Activated T-helper 1 cell treated with anti-CD3 and anti-CD28 coated beads, Interleukin-12 subunit alpha, Interleukin-12 subunit beta, Interleukin-2, Interleukin-4 antibody, amounts not matched to agents 30 ng/mL and 10 ng/mL and 1 ng/mL, durations not matched to agents 14 hours and 24 hours and 36 hours (primary cell): ENCODE measurements around the gene CT55. TPM values are rescaled to one million over a fixed set of nuclear protein-coding genes. Genes with fewer than 3 reads are reported as not detected.
"Not testable (repeated sequence)": the region's sequence is repeated elsewhere in the genome, so short reads cannot be mapped to it uniquely, and the experiment has no call there.

Experiments
- DNase-seq: peaks from one replicate; pipeline ENCODE4 v3.0.0; 2021; ENCODE audit warnings: low spot score
- H3K27ac Mint-ChIP-seq: one replicate; pipeline ENCODE4 v1.8.0; 2021; ENCODE audit warnings: mild to moderate bottlenecking, mixed read lengths
- H3K27me3 Mint-ChIP-seq: one replicate; pipeline ENCODE4 v1.8.0; 2022; ENCODE audit warnings: mild to moderate bottlenecking, moderate library complexity, mixed read lengths; ENCODE audit not compliant: insufficient read depth
- H3K36me3 Mint-ChIP-seq: one replicate; pipeline ENCODE4 v1.8.0; 2021; ENCODE audit warnings: low read depth, mixed read lengths
- H3K4me1 Mint-ChIP-seq: one replicate; pipeline ENCODE4 v1.8.0; 2021; ENCODE audit warnings: low read depth, mixed read lengths
- H3K4me3 Mint-ChIP-seq: one replicate; pipeline ENCODE4 v1.8.0; 2021; ENCODE audit warnings: mild to moderate bottlenecking, moderate library complexity, mixed read lengths
- H3K9me3 Mint-ChIP-seq: one replicate; pipeline ENCODE4 v1.8.0; 2021; ENCODE audit warnings: mixed read lengths
- intact Hi-C: fragments of 100-400 bp; cut with micrococcal nuclease; formaldehyde crosslinking; loops from one replicate; pipeline ENCODE4 v1.15.1; 2024
- total RNA-seq: library from RNA; stranded (reverse); gene quantifications from 2 replicates; pipeline ENCODE4 v1.2.3, GENCODE V29; 2022

Gene CT55, protein sequence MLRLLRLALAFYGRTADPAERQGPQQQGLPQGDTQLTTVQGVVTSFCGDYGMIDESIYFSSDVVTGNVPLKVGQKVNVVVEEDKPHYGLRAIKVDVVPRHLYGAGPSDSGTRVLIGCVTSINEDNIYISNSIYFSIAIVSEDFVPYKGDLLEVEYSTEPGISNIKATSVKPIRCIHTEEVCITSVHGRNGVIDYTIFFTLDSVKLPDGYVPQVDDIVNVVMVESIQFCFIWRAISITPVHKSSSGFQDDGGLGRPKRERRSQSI
- total RNA-seq = not detected in 2 replicates

DNA sequence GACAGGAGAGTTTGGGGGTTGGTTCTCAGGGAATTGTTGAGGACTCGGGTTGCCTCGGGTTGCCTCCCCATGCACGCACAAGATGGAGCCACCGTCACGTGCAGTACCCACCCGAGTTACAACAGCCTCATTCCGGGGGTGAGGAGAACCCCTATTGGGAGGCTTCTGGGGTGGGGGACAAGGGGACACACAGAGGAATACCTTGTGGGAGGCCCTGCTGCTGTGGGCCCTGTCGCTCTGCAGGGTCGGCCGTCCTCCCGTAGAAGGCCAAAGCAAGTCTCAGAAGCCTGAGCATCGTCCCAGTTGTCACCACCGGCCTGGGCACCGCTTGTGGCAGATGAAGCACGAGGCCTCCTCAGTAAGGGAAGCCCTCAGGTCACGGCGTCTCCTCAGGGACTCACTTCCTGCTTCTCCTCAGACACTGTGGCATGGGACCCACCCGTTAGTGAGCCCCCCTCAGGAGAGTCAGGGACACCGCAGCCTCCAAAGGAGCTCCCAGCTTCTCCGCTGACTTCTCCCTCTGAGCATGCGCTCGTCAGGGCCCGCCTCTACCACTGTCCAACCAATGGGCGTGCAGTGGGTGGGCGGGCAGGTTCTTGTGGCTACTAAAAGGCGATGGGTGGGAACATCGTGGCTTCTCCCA, at the start of gene CT55:
Gene CT55 (minus strand): TSS at position 522 of the 643 bp plus-strand sequence. CDS start 227 bp downstream, at position 295.
- no peaks in the 10 kb centered on the region for H3K9me3 Mint-ChIP-seq
- H3K36me3 Mint-ChIP-seq = no peaks in the 10 kb centered on the region
- no peak within 1 kb of the TSS for H3K27ac Mint-ChIP-seq
- H3K4me1 Mint-ChIP-seq = peaks cover 5% of the 10 kb centered on the region
- H3K4me3 Mint-ChIP-seq = no peak within 1 kb of the TSS
- intact Hi-C loops = no loop called here
- peaks cover 2% of the 10 kb centered on the region for H3K27me3 Mint-ChIP-seq
- DNase-seq = no peak

DNA sequence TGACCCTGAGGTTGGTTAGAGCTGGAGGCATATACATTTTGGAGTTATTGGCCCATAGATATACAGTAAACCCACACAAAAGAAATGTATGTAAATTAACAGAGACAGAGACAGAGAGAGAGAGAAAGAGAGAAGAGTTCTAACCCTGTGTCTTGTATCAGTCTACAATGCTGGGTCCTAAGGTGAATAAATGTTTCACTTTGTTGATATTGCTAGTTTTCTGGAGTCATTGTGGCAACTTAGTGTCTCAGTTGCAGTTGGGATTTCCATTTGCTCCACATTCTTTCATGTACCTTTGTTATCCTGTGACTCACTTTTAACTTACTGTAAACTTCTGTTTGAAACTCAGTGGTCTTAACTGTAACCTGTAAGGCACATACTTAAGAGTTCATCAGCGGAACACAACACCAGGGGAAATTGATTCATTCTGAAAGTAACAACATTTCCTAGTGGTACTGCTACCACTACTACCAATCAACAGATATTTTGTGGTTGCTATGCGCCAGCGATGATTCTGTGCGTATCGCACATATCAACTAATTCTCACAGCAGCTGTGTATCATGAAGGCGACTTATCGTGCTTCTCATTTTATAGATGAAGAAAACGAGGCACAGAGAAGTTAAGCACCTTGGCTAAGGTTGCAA, 42.1 kb upstream of the CT55 start:
- Mint-ChIP-seq H3K9me3 (peaks cover 7% of the 10 kb centered on the region), H3K27ac (peak overlapping the region; percentile 82), H3K27me3 (no peaks in the 10 kb centered on the region), H3K4me1 (peaks cover 34% of the 10 kb centered on the region), H3K4me3 (peak overlapping the region; percentile 35), H3K36me3 (peaks cover 5% of the 10 kb centered on the region)
- DNase-seq = peak; percentile 55
- intact Hi-C loops = no loop called here

DNA sequence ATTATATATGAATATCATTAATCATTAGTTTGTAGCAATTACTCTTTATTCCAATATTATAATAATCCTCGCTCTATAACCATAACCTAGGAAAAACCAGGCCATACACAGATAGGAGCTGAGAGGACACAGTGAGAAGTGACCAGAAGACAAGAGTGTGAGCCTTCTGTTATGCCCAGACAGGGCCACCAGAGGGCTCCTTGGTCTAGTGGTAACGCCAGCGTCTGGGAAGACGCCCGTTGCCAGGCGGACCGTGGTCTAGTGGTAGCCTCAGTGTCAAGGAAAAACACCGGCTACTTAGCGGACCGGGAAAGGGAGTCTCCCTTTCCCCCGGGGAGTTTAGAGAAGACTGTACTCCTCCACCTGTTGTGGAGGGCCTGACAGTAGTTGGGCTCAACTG, 35.2 kb upstream of the CT55 start:
- H3K4me1 Mint-ChIP-seq = peaks cover 26% of the 10 kb centered on the region
- not testable (repeated sequence) for H3K27ac Mint-ChIP-seq

DNA sequence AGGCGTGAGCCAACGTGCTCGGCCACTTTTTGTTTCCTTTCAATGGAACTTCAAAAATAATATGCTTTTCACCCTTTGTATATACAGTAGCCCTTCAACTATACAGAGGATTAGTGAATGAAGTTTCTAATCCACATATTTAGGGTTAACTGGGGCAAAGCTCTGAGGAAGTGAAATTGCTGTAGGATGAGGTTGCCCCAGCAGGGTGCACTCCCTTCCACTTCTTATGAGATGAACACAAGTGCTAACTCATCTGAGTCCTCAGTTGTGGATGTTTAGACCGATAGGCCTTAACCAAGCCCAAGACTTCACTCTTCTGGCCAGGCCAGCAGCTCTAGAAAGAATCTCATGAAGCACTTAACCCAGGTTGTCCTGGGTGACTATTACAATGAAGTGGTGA, 29.1 kb upstream of the CT55 start:
- Mint-ChIP-seq H3K36me3 (no peaks in the 10 kb centered on the region), H3K27ac (no peak overlapping the region), H3K27me3 (peaks cover 24% of the 10 kb centered on the region), H3K9me3 (no peaks in the 10 kb centered on the region), H3K4me3 (no peak overlapping the region), H3K4me1 (no peaks in the 10 kb centered on the region)
- intact Hi-C loops = no loop called here
- no peak for DNase-seq

More for the DNA sequence above, 35.2 kb upstream of the CT55 start:
- H3K9me3 Mint-ChIP-seq, H3K4me3 Mint-ChIP-seq, intact Hi-C loops, H3K36me3 Mint-ChIP-seq: not testable (repeated sequence)
- peaks cover 20% of the 10 kb centered on the region for H3K27me3 Mint-ChIP-seq
- peak; percentile 5 for DNase-seq

- DNase-seq = no peak
- H3K9me3 Mint-ChIP-seq = no peaks in the 10 kb centered on the region
- no peaks in the 10 kb centered on the region for H3K36me3 Mint-ChIP-seq
- no peak overlapping the region for H3K27ac Mint-ChIP-seq
- intact Hi-C loops = no loop called here
- peaks cover 12% of the 10 kb centered on the region for H3K27me3 Mint-ChIP-seq
- no peaks in the 10 kb centered on the region for H3K4me1 Mint-ChIP-seq
- H3K4me3 Mint-ChIP-seq = no peak overlapping the region
Observed at GRCh38 chrX:135194684-135195083, 23.5 kb upstream of the CT55 start.

GRCh38 chrX:135193740-135194139, 22.5 kb upstream of the CT55 start:
- Mint-ChIP-seq H3K27me3 (peaks cover 11% of the 10 kb centered on the region), H3K4me3 (no peak overlapping the region), H3K27ac (no peak overlapping the region), H3K36me3 (no peaks in the 10 kb centered on the region), H3K9me3 (no peaks in the 10 kb centered on the region), H3K4me1 (no peaks in the 10 kb centered on the region)
- intact Hi-C loops = no loop called here
- DNase-seq = no peak

GRCh38 chrX:135191838-135192237, 20.6 kb upstream of the CT55 start:
- Mint-ChIP-seq H3K4me1 (no peaks in the 10 kb centered on the region), H3K4me3 (no peak overlapping the region), H3K27ac (no peak overlapping the region), H3K27me3 (peaks cover 19% of the 10 kb centered on the region), H3K9me3 (no peaks in the 10 kb centered on the region), H3K36me3 (no peaks in the 10 kb centered on the region)
- intact Hi-C loops = no loop called here
- DNase-seq = no peak

DNA sequence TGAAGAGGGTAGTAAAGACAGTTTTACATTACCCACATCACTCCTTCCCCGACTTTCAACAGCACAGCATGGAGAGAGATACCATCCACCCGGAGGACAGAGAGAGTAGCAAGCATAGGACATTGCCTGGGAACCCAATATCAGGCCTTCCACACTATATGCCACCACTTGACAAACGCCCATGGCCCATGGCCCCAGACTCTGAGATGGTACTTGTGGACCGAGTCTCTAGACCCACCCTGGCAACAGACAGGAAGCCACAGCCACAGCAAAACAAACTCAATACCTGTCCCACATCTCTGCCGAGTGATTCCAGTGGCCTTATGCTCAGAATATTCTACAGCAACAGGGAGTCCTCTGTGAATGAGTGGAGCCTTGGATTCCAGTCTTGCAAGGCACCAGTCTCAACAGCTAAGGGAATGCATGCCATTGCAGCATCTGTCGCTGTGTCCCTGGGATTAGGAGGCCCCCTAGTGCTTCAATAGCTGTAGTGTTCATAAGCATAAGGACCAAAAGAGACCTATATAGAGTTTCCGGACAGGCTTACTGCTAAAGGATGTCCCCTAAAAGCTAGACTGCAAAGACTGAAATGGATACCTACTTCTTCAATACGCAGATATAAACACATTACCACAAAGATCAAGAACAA, 14.7 kb upstream of the CT55 start:
- peak; percentile 22 for DNase-seq
- Mint-ChIP-seq H3K36me3 (no peaks in the 10 kb centered on the region), H3K4me3 (no peak overlapping the region), H3K27me3 (peaks cover 19% of the 10 kb centered on the region), H3K27ac (no peak overlapping the region), H3K9me3 (no peaks in the 10 kb centered on the region), H3K4me1 (no peaks in the 10 kb centered on the region)
- intact Hi-C loops = loop anchor here (1.0 kb wide), 2 partner anchors 291 to 410 kb away; no protein-coding TSS in a partner anchor

DNA sequence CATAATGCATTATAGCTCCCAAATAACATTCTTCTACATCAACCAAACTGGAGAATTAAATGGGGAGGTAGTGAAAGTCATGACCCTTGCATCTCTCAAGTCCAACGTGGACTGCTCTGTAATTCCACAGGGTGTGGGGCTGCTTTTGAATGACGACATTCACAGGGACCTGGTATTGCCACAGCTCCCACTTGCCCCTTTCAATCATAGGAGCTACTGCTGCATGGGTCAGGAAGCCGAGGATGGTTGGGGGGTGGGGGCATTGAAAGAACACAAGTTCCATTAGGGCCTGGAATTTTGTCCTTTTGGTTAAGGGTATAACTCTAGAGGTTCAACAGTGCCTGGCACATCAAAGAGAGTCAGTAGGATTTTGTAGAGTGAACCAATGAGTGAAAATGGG, 7.4 kb upstream of the CT55 start:
- Mint-ChIP-seq H3K4me1 (no peaks in the 10 kb centered on the region), H3K9me3 (no peaks in the 10 kb centered on the region), H3K36me3 (no peaks in the 10 kb centered on the region), H3K4me3 (no peak overlapping the region), H3K27me3 (peaks cover 2% of the 10 kb centered on the region), H3K27ac (no peak overlapping the region)
- intact Hi-C loops = no loop called here
- no peak for DNase-seq

GRCh38 chrX:135170468-135170867, 730 bp downstream of the CT55 start:
- Mint-ChIP-seq H3K36me3 (no peaks in the 10 kb centered on the region), H3K27me3 (peaks cover 2% of the 10 kb centered on the region), H3K9me3 (no peaks in the 10 kb centered on the region), H3K4me3 (no peak overlapping the region), H3K27ac (no peak overlapping the region), H3K4me1 (peaks cover 5% of the 10 kb centered on the region)
- intact Hi-C loops = no loop called here
- DNase-seq = no peak

DNA sequence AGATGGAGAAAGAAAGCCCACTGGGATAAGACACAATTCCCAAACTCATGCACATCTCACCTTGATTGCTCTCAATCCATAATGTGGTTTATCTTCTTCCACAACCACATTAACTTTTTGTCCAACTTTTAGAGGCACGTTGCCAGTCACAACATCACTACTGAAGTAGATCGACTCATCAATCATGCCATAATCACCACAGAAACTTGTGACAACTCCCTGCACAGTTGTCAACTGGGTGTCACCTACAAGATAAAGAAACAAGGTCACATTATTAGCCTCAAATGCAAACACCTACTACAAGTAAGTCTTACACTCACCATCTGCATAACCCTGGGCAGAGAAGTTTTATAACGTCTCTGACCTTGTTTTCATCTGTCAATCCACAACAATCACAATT, 1.7 kb downstream of the CT55 start:
- H3K4me3 Mint-ChIP-seq, DNase-seq, H3K27ac Mint-ChIP-seq, H3K27me3 Mint-ChIP-seq, intact Hi-C loops, H3K9me3 Mint-ChIP-seq, H3K4me1 Mint-ChIP-seq, H3K36me3 Mint-ChIP-seq: not testable (repeated sequence)

DNA sequence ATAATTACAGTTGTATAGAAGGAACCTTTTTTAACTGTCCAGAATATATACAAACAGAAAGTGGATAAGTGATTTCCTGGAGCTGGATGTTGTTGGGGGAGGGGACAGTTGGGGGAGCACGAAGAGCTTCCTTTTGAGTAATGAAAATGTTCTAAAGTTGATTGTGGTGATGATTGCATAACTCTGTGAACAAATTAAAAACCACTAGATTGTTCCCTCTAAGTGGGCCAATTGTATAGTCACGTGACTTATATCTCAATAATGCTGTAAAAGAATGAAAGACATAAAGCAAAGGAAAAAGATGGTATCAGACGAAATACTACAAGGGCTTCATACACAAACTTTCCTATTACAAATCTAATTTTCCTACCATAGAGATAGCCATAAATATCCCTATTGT, 2.7 kb downstream of the CT55 start:
- no peak overlapping the region for H3K4me3 Mint-ChIP-seq
- H3K27ac Mint-ChIP-seq = no peak overlapping the region
- no peaks in the 10 kb centered on the region for H3K36me3 Mint-ChIP-seq
- peaks cover 5% of the 10 kb centered on the region for H3K4me1 Mint-ChIP-seq
- H3K27me3 Mint-ChIP-seq = peaks cover 2% of the 10 kb centered on the region
- intact Hi-C loops = no loop called here
- H3K9me3 Mint-ChIP-seq = no peaks in the 10 kb centered on the region
- DNase-seq = no peak

DNA sequence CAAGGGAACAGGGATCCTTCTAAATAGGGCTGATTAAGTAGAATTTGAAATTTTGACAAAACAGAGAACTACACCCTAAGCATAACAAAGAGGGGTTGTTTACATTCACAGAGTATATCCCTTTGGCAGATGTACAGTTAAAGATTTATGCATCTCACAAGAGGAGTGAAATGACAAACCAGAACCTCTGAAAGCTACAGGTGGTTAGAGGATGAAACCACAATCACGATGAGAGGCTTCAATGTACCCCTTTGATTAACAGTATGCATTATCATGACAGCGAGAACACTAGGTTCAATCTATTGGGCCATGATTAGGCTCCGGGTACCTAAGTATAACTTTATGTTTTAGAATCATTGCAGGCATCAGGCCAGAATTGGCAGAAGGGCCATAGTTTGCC, 16.5 kb downstream of the CT55 start:
- H3K4me1 Mint-ChIP-seq, H3K36me3 Mint-ChIP-seq, H3K27me3 Mint-ChIP-seq, DNase-seq, H3K27ac Mint-ChIP-seq, H3K4me3 Mint-ChIP-seq, intact Hi-C loops, H3K9me3 Mint-ChIP-seq: not testable (repeated sequence)
